ENCODE measurements around the gene PDCD2L. TPM values are rescaled to one million over a fixed set of nuclear protein-coding genes. Genes with fewer than 3 reads are reported as not detected.
"Not testable (repeated sequence)": the region's sequence is repeated elsewhere in the genome, so short reads cannot be mapped to it uniquely, and the experiment has no call there.

The PDCD2L gene
- total RNA-seq, 1 experiment from 2014 or later: 33.2 TPM

DNA sequence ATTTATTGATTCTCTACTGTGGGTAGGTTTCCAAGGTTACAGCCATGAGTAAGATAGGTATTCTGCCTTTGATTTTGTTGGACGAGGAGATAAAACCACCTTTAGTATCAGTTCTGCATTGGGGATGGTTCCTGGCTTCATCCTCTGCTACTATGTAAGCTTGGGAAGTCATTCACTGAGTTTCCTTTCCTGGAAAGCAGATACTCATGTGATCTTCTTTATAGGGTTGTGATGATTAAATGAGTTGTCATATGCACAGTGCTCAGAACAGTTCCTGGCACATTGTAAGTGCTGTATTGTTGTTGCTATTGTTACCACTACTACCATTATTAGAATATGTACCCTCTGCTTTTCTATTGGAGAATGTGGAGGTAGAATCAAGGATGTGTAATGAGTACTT, 64.2 kb downstream of the PDCD2L start:
- ChIA-PET POLR2A (no interaction called here), CTCF (no interaction called here)
- Histone ChIP-seq H3K36me3 (ENCODE audit: control insufficient read depth, insufficient read depth, low read length) (peaks cover 2% of the 10 kb centered on the region), H3K4me3 (ENCODE audit: low read depth, low read length) (no peak overlapping the region), H3K27me3 (replicated peaks; ENCODE audit: control insufficient read depth, insufficient read depth, low read length) (no peaks in the 10 kb centered on the region), H3K4me1 (no peaks in the 10 kb centered on the region), H3K9me3 (no peaks in the 10 kb centered on the region; the same call in 1 of the 2 replicates)
- Mint-ChIP-seq H3K4me3 (ENCODE audit: unreplicated experiment) (no peak overlapping the region), H3K27me3 (ENCODE audit: insufficient read depth, unreplicated experiment) (no peaks in the 10 kb centered on the region), H3K36me3 (ENCODE audit: insufficient read depth, unreplicated experiment) (peaks cover 99% of the 10 kb centered on the region), H3K4me1 (ENCODE audit: low read depth, unreplicated experiment) (no peaks in the 10 kb centered on the region), H3K9me3 (ENCODE audit: unreplicated experiment) (no peaks in the 10 kb centered on the region), H3K27ac (ENCODE audit: unreplicated experiment) (no peak overlapping the region)
- no TSS peak for BruUV-seq (replicated peaks)
- no peak for DNase-seq
- intact Hi-C loops (cut with micrococcal nuclease; ENCODE audit: unreplicated experiment): no loop called here
- TF ChIP-seq, protein P1, sequence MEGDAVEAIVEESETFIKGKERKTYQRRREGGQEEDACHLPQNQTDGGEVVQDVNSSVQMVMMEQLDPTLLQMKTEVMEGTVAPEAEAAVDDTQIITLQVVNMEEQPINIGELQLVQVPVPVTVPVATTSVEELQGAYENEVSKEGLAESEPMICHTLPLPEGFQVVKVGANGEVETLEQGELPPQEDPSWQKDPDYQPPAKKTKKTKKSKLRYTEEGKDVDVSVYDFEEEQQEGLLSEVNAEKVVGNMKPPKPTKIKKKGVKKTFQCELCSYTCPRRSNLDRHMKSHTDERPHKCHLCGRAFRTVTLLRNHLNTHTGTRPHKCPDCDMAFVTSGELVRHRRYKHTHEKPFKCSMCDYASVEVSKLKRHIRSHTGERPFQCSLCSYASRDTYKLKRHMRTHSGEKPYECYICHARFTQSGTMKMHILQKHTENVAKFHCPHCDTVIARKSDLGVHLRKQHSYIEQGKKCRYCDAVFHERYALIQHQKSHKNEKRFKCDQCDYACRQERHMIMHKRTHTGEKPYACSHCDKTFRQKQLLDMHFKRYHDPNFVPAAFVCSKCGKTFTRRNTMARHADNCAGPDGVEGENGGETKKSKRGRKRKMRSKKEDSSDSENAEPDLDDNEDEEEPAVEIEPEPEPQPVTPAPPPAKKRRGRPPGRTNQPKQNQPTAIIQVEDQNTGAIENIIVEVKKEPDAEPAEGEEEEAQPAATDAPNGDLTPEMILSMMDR (IDR thresholded peaks at IDR 0.05; ENCODE audit: insufficient read depth in 1 of 2, low read depth in 1 of 2, low read length in 1 of 2, severe bottlenecking in 1 of 2, unreplicated experiment in 1 of 2): no peak

DNA sequence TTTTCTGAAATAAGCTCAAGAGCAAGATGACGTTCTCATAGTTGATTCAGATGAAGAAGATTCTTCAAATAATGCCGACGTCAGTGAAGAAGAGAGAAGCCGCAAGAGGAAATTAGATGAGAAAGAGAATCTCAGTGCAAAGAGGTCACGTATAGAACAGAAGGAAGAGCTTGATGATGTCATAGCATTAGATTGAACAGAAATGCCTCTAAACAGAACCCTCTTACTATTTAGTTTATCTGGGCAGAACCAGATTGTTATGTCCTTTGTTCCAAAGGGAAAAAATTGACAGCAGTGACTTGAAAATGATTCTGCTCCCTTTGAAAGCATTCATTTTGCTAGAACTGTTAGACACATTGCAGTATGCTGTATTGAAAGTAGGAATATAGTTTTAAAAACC, 64.8 kb downstream of the PDCD2L start:
- CTCF ChIA-PET: not testable (repeated sequence)

DNA sequence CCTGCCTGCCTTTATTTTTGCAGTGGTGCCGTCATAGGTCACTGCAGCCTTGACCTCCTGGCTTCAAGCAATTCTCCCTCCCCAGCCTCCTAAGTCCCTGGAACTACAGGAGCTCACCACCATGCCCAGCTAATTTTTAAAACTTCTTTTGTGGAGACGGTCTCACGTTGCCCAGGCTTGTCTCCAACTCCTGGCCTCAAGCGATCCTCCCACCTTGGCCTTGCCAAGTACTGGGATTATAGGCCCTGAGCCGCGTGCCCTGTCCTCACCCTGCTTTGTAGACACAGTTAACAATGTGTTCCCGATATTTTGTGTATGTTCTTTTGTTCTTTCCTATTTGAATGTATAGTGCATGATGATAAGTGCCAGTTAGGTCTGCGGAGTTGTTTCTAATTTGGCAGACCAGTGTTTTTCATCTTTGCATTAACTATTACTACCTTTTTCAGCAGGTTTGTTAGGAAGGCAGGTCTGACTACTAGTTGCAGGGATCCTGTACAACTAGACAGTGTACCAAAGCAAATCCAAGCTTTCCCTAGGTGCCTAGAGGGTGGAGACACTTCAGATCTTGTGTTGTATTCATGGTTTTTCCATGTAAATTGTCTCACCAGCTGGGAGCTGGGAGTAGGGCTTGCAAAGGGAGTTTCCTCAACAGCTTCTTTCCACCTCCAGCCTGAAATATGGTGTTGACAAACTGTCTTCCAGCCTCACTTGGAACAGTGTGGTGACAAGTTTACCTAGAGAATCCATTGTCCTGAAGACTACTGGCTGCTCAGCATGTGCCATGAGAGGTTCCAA, 67.9 kb downstream of the PDCD2L start:
- Mint-ChIP-seq H3K9me3 (ENCODE audit: unreplicated experiment) (no peaks in the 10 kb centered on the region), H3K4me3 (ENCODE audit: unreplicated experiment) (no peak overlapping the region), H3K27ac (ENCODE audit: unreplicated experiment) (no peak overlapping the region), H3K36me3 (ENCODE audit: insufficient read depth, unreplicated experiment) (peaks cover 84% of the 10 kb centered on the region), H3K4me1 (ENCODE audit: low read depth, unreplicated experiment) (no peaks in the 10 kb centered on the region), H3K27me3 (ENCODE audit: insufficient read depth, unreplicated experiment) (no peaks in the 10 kb centered on the region)
- Histone ChIP-seq H3K4me3 (ENCODE audit: low read depth, low read length) (no peak overlapping the region), H3K4me1 (no peaks in the 10 kb centered on the region), H3K27me3 (replicated peaks; ENCODE audit: control insufficient read depth, insufficient read depth, low read length) (no peaks in the 10 kb centered on the region), H3K9me3 (no peaks in the 10 kb centered on the region), H3K36me3 (ENCODE audit: control insufficient read depth, insufficient read depth, low read length) (no peaks in the 10 kb centered on the region; the same call in 1 of the 2 replicates)
- intact Hi-C loops (cut with micrococcal nuclease; ENCODE audit: unreplicated experiment): loop anchor here (1.0 kb wide), 1 partner anchor 29 kb away; no protein-coding TSS in a partner anchor
- POLR2A ChIA-PET: no interaction called here
- no TSS peak for BruUV-seq (replicated peaks)
- no peak for DNase-seq
- TF ChIP-seq, protein P1 (IDR thresholded peaks at IDR 0.05; ENCODE audit: insufficient read depth in 1 of 2, low read depth in 1 of 2, low read length in 1 of 2, severe bottlenecking in 1 of 2, unreplicated experiment in 1 of 2): no peak
- CTCF ChIA-PET: no interaction called here

More for the DNA sequence above, 64.8 kb downstream of the PDCD2L start:
- POLR2A ChIA-PET; H3K4me1 Mint-ChIP-seq (ENCODE audit: low read depth, unreplicated experiment); intact Hi-C loops (cut with micrococcal nuclease; ENCODE audit: unreplicated experiment); H3K4me1 ChIP-seq; H3K27me3 Mint-ChIP-seq (ENCODE audit: insufficient read depth, unreplicated experiment); H3K9me3 Mint-ChIP-seq (ENCODE audit: unreplicated experiment); H3K27ac Mint-ChIP-seq (ENCODE audit: unreplicated experiment); H3K27me3 ChIP-seq (replicated peaks; ENCODE audit: control insufficient read depth, insufficient read depth, low read length); H3K4me3 ChIP-seq (ENCODE audit: low read depth, low read length); H3K4me3 Mint-ChIP-seq (ENCODE audit: unreplicated experiment); BruUV-seq (replicated peaks); DNase-seq; H3K9me3 ChIP-seq; H3K36me3 ChIP-seq (ENCODE audit: control insufficient read depth, insufficient read depth, low read length): not testable (repeated sequence)
- H3K36me3 Mint-ChIP-seq (ENCODE audit: insufficient read depth, unreplicated experiment): peaks cover 99% of the 10 kb centered on the region
